ENCODE results near the gene PPP5C.
"Not testable (repeated sequence)": the region's sequence is repeated elsewhere in the genome, so short reads cannot be mapped to it uniquely, and the experiment has no call there.

GRCh38 chr19:46433470-46433869 is 86.6 kb downstream of the PPP5C start:
- TF ChIP-seq CTCF (IDR thresholded peaks at IDR 0.05; ENCODE audit: borderline replicate concordance, extremely low read depth, low read length, poor library complexity, severe bottlenecking); EZH2 (IDR thresholded peaks at IDR 0.05; ENCODE audit: borderline replicate concordance, low read depth, low read length, severe bottlenecking): not testable (repeated sequence)
